HPDE6-E6E7 (cell line): ENCODE measurements around the gene RDH12.
"Not testable (repeated sequence)": the region's sequence is repeated elsewhere in the genome, so short reads cannot be mapped to it uniquely, and the experiment has no call there.

Experiments used
- DNase-seq: peaks from one replicate; pipeline ENCODE4 v3.0.0; 2011; ENCODE audit warnings: missing footprints; ENCODE audit errors: extremely low spot score

The RDH12 gene

GRCh38 chr14:67704484-67705089 lies 2.9 kb downstream of the RDH12 start:
- DNase-seq, result peak; percentile 51

- DNase-seq, result peak; percentile 46
These were observed 3.5 kb downstream of the RDH12 start for GRCh38 chr14:67705211-67705610.

GRCh38 chr14:67709346-67709745 lies 7.7 kb downstream of the RDH12 start:
- DNase-seq, result not testable (repeated sequence)

GRCh38 chr14:67709796-67710195 lies 8.1 kb downstream of the RDH12 start:
- not testable (repeated sequence) for DNase-seq

DNA sequence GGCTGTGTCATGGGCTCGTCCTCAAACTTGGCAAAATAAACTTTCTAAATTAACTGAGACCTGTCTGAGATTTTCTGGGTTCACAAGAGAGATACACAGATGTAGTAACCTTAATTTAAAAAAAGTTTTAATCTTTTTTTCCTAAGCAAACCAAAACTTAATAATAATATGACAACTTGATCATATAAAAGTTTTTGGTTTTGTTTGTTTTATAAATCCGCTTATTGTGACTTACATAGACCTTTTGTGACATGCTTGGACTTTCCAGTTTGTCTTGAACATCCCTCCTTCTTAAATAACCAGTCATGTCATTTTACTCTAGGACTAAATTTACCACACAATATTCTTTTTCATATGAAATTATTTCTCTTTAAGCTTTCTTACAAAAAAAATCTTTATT lies 8.5 kb downstream of the RDH12 start:
- no peak for DNase-seq

DNA sequence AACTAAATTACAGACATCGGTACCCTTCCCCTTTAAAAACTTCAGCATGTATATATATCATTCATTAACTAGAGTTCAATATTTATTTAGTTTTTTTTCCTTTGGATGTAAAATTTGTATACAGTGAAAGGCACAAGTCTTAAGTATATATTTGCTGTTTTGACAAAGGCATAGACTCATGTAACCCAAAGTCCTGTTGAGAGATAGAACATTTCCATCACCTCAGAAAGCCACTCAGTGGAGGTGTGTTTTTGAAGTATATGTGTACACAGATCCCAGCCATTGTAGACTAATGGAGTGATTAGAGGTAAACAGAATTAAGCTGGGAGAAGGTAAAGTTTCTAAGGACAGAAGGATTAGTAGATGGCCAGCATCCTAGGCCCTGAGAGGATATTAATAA lies 15.4 kb downstream of the RDH12 start:
- no peak for DNase-seq

DNA sequence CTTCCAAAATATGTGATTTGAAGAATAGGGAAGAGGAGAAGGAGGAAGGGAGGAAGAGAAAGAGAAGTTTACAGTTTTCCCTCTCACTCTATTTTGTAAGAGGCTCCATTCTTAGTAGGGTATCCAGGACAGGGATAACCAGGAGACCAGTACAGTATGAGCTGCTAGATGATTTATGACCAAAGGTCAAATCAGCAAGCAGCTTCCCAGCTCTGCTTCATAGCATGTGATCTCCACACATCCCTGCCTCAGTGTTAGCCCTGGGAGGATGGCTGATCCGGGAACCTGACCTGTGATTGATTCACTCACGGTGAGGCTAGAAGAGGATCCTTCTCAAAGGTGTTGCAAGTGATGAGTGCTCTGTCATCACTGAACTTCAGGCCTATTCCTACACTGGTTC lies 16.6 kb downstream of the RDH12 start:
- DNase-seq, result no peak

DNA sequence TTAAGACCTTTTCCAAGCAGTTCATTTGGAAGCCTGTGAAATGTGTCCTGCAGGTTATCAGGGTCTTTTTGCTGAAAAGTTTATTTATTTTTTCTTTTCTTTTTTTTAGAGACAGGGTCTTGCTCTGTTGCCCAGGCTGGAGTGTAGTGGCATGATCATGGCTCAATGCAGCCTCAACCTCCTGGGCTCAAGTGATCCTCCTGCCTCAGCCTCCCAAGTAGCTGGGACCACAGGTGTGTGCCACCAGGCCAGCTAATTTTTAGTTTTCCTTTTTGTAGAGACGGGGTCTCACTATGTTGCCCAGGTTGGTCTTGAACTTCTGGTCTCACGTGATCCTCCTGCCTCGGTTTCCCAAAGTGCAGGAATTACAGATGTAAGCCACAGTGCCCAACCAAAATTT lies 17.7 kb downstream of the RDH12 start:
- DNase-seq, result not testable (repeated sequence)

DNA sequence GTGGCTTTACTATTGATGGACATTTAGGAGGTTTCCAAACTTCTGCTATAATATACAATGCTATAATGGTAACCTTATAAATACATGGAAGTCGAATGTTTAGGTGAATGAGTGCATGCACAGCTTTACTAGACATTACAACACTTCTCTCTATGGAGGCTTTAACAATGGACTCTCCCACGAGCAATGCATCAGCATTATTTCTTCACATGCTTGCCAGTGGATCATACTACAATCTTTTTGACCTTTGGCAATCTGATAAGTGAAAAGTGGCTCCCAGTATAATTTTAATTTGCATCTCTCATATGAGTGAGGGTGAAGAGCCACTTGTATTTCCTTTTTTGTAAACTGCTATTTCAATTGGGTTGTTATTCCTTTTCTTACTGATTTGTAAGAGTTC lies 18.2 kb downstream of the RDH12 start:
- DNase-seq, result no peak

DNA sequence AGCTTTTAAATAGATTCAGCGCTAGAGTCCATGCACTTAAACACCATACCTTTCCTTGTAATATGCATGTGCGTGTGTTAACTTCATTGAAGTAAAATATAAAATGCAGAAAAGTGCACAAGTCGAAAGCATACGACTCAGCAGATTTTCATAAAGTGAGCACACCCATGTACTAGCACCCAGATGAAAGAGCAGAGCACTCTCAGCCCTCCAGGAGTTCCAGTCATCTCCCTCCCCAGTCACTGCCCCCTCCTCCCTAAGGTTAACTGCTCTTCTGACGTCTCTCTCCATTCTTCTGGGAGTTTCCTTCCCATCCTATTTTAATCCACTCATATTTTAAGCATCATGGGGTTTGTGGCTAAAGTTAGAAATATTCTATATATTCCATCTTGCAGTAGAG lies 20.2 kb downstream of the RDH12 start:
- no peak for DNase-seq

GRCh38 chr14:67722293-67722692 lies 20.6 kb downstream of the RDH12 start:
- no peak for DNase-seq

- DNase-seq, result no peak
These were observed 23.5 kb downstream of the RDH12 start for GRCh38 chr14:67725171-67725570.

- no peak for DNase-seq
These were observed 25.7 kb downstream of the RDH12 start for GRCh38 chr14:67727361-67727760.

DNA sequence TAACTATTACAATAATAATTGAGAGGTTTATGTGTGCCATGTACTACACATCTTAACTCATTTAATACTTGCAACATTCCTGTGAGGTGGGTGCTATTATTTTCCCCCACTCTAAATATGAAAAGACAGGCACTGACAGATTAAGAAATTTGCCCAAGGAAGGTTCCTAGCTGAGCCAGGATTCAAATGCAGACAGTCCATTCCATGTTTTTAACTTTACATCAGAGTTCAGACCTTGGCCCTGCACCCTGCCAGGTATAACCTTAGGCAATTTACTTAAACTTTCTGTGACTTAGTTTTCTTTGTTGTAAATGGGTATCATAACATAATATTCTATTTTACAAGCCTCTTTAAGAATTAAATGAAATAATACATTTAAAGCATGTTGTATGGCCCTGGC lies 26.6 kb downstream of the RDH12 start:
- DNase-seq, result no peak

DNA sequence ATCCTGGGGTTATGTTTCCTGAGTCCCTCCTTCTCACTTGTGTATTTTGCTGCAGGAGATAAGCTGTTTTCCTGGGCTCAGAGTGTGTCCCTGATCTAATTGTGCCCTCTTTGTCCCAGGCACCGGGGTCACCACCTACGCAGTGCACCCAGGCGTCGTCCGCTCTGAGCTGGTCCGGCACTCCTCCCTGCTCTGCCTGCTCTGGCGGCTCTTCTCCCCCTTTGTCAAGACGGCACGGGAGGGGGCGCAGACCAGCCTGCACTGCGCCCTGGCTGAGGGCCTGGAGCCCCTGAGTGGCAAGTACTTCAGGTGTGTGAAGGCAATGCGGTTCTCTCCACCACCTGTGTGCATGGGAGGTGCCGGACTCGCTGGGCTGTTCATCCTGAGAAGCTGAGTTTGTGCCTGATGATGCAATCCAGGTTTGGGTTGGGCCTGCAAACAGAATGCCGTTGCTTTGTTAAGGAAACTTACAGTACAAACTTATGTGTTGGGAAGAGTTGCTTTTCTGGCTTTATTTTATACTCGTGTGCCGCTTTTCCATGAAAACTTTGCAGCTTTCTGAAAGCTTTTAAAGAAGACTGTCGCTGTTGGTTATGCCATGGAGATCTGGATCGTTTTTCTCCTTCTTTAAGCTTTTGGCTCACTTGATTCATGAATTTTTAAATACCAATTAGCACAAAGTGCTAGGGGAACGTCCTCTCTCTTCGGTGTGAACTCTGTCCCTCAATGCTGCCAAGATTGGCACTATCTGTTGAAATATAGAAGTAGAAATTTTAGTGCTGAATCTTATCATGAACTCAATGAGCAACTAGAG lies 27.6 kb downstream of the RDH12 start:
- DNase-seq, result no peak

DNA sequence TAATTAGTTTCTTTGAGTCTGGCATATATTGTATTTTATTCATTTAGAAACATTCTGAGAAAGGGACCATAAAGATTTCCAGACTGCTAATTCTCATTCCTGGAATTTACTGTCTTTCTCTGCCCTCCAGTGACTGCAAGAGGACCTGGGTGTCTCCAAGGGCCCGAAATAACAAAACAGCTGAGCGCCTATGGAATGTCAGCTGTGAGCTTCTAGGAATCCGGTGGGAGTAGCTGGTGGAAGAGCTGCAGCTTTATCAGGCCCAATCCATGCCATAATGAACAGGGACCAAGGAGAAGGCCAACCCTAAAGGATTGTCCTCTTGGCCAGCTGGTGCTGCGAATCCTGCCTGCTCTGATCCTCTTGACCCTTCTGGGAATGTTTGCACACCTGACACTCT lies 31.9 kb downstream of the RDH12 start:
- no peak for DNase-seq

- no peak for DNase-seq
These were observed 33.0 kb downstream of the RDH12 start for GRCh38 chr14:67734675-67735074.

DNA sequence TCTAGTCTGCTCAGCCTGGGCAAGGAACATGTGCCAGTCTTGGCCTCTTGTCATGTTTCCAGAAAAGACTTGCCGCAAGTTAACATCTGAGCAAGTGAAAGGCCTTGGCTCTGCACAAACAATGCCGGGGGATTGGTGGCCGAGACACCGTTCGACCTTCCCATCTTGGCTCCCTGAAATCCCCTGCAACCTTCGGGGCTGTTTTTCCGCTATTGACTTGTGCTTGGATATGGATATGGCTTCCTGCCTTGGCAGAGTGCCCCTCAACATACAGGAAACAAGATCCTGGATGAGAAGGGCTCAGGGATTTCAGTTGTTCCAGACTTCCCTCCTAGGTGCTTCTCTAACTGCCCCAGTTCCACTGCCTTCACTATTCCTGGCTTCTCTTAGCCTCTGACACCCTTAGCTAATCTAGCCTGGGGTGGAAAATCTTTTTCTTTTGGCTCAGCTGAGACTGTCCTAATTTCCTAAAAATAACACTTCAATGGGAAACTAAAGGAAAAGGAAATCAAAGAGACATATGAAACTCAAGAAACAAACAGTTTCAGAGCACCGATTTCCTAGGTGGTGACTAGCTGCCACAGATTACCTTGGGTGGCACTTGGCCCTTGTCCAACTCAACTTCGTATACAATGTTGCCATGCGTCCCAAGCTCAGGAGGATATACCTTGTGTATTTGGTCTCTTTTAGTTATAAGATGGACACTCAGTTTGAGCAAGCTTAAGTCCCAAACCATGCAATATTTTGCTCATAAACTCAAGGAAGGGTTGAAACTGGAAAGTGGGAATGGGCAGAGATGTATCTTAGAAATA lies 33.9 kb downstream of the RDH12 start:
- DNase-seq, result no peak

GRCh38 chr14:67736771-67737170 lies 35.1 kb downstream of the RDH12 start:
- no peak for DNase-seq

- DNase-seq, result peak; percentile 89
These were observed 37.2 kb downstream of the RDH12 start for GRCh38 chr14:67738740-67739504.

GRCh38 chr14:67744046-67744445 lies 42.4 kb downstream of the RDH12 start:
- DNase-seq, result no peak

DNA sequence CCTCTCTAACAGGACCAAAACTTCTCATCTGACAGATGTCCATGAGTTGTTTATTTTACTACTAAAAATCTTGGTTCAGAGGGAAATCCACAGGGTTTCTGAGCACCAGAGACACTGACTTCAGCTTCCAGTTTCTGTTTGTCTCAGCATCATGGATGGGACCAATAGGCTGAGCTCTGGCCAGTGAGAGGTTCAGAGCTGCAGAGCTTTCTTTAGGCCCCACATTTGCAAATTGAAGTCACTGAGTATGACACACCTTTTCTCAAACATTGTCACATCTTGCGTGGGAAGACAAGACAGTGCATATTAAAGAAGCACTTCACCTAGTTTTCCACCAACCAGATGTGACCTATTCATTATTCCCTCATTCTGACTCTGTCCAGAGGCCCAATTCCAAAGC lies 45.2 kb downstream of the RDH12 start:
- no peak for DNase-seq
